WERI-Rb-1 (cell line): Measurements from ENCODE around the gene SCAF4.
"Not testable (repeated sequence)": the region's sequence is repeated elsewhere in the genome, so short reads cannot be mapped to it uniquely, and the experiment has no call there.

Experiments
- DNase-seq: peaks from one replicate; pipeline ENCODE4 v3.0.0-alpha.2; 2020
- H3K27ac ChIP-seq: fragments of 250-450 bp; sonication (Bioruptor Pico); 2 replicates; pipeline ENCODE4 v1.5.1; 2020; ENCODE audit warnings: mild to moderate bottlenecking, moderate library complexity
- H3K27me3 ChIP-seq: fragments of 250-450 bp; sonication (Bioruptor Pico); 2 replicates; pipeline ENCODE4 v1.5.1; 2021; ENCODE audit warnings: mild to moderate bottlenecking, low read depth, moderate library complexity; ENCODE audit not compliant: insufficient read depth, severe bottlenecking
- H3K36me3 ChIP-seq: fragments of 250-450 bp; sonication (Bioruptor Pico); 2 replicates; pipeline ENCODE4 v1.5.1; 2020; ENCODE audit warnings: mild to moderate bottlenecking, moderate library complexity
- H3K4me3 ChIP-seq: 2 replicates; pipeline ENCODE4 v1.5.1; 2011; ENCODE audit warnings: low read depth, mild to moderate bottlenecking, control low read depth, low read length
- H3K9me3 ChIP-seq: fragments of 250-450 bp; sonication (Bioruptor Pico); 2 replicates; pipeline ENCODE4 v1.5.1; 2021; ENCODE audit warnings: mild to moderate bottlenecking, moderate library complexity; ENCODE audit not compliant: severe bottlenecking
- TF ChIP-seq, protein P1 (sequence below): IDR thresholded peaks from 2 replicates; pipeline ENCODE4 v1.5.1; 2011; ENCODE audit warnings: low read depth, mild to moderate bottlenecking, control low read depth, inconsistent platforms, low read length

The SCAF4 gene

DNA sequence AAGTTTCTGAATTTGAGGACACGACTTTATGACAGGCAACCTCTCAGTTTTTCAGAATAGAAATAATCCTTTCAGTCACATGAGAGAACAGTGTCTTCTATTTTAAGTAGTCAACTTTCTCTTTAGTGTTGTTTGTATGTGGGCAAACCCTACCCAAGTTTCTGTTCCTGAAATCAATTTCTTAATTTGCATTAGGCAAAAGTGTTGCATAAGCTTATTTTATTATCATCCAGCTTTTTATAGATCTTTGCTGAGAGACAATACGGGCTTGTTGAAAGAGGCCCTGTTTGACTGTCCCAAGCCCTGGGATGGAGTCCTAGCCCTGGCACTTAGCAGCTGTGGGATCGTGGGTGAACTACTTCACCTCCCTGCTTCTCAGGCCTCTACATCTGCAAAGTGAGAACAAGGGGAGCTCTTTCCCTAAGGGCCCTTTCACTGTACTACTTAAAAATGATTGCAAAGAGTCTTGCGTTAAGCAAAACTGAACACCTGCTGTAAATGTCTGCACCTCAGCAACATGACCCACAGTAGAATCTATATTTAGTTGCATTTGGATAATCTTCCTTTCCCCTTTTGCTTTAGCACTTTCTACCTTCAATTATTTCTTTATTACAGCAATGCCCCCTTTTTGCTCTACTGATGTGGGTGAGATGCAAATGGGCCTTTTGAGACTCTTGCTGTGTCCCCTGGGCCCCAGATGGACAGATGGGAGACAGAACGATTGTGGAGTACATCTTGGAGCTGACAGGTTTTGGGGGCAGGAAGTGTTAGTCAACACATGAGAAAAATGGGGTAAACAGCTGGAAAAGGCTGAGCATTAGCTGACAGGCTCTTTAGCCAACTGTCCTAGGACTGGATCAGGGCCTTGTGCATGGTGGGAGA is 41.0 kb upstream of the SCAF4 start:
- Histone ChIP-seq H3K36me3 (no peaks in the 10 kb centered on the region), H3K27me3 (no peaks in the 10 kb centered on the region), H3K9me3 (no peaks in the 10 kb centered on the region), H3K27ac (no peak overlapping the region), H3K4me3 (no peak overlapping the region)
- TF ChIP-seq, protein P1, sequence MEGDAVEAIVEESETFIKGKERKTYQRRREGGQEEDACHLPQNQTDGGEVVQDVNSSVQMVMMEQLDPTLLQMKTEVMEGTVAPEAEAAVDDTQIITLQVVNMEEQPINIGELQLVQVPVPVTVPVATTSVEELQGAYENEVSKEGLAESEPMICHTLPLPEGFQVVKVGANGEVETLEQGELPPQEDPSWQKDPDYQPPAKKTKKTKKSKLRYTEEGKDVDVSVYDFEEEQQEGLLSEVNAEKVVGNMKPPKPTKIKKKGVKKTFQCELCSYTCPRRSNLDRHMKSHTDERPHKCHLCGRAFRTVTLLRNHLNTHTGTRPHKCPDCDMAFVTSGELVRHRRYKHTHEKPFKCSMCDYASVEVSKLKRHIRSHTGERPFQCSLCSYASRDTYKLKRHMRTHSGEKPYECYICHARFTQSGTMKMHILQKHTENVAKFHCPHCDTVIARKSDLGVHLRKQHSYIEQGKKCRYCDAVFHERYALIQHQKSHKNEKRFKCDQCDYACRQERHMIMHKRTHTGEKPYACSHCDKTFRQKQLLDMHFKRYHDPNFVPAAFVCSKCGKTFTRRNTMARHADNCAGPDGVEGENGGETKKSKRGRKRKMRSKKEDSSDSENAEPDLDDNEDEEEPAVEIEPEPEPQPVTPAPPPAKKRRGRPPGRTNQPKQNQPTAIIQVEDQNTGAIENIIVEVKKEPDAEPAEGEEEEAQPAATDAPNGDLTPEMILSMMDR = no peak
- DNase-seq = no peak

DNA sequence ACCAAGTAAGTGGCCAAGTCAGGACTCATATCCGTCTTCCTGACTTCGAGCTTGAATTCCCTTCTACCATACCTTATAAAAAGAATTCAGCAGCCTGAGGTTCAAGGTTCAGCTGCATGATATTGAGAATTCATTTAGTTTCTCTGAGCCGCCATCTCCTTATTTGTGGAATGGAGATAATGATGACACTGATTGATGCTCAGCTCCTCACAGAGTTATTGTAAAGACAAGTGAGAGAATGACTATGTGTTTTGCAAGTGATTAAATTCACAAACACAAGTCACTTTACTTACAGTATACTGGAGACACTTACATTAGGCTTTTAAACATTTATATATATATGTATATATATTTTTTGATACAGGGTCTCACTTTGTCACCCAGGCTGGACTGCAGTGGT is 39.8 kb upstream of the SCAF4 start:
- TF ChIP-seq, protein P1 = no peak
- Histone ChIP-seq H3K9me3 (no peaks in the 10 kb centered on the region), H3K27ac (no peak overlapping the region), H3K4me3 (no peak overlapping the region), H3K27me3 (no peaks in the 10 kb centered on the region), H3K36me3 (no peaks in the 10 kb centered on the region)
- DNase-seq = no peak

DNA sequence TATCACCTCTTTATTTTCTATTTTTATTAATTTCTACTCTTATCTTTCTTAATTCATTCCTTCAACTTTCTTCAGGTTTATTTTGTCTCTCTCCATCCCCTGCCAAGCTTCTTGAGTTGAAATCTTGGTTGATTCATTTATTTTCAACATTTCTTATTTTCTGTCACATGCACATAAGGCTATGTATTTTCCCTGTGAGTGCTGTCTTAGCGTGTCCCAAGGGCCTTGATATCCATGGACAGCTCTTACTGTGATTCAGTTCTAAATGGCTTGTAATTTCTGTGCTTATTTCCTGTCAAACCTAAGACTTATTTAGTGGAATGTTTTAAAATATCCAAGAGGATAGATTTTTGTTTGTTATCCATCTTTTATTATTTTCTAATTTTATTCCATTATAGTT is 36.8 kb upstream of the SCAF4 start:
- H3K27me3 ChIP-seq = no peaks in the 10 kb centered on the region
- no peak overlapping the region for H3K4me3 ChIP-seq
- TF ChIP-seq, protein P1 = no peak
- H3K9me3 ChIP-seq = peaks cover 4% of the 10 kb centered on the region
- no peaks in the 10 kb centered on the region for H3K36me3 ChIP-seq
- no peak for DNase-seq
- no peak overlapping the region for H3K27ac ChIP-seq

DNA sequence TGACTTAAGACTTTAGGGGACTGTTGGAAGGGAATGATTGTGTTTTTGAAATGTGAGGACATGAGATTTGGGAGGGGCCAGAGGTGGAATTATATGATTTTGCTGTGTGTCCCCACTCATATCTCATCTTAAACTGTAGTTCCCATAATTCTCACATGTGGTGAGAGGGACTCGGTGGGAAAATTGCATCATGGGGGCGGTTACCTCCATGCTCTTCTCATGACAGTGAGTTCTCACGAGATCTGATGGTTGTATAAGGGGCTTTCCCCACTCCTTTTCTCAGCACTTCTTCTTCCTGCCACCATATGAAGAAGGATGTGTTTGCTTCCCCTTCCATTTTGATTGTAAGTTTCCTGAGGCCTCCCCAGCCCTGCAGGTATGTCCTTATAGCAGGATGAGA is 35.0 kb upstream of the SCAF4 start:
- no peak overlapping the region for H3K27ac ChIP-seq

DNA sequence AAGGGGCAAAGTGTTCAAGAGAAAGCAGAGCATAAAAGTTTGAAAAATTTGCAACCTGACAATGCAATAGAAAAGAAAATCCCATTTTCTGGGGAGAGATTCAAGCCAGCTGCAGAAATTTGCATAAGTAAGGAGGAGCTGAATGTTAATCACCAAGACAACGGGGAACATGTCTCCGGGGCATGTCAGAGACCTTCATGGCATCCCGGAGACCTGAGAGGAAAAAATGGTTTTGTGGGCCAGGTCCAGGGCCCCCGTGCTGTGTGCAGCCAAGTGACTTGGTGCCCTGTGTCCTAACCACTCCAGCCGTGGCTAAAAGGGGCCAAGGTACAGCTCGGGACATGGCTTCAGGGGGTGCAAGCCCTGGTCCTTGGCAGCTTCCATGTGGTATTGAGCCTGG is 33.9 kb upstream of the SCAF4 start:
- DNase-seq, H3K27me3 ChIP-seq, H3K27ac ChIP-seq, H3K36me3 ChIP-seq, H3K9me3 ChIP-seq, H3K4me3 ChIP-seq: not testable (repeated sequence)

More for the DNA sequence above, 35.0 kb upstream of the SCAF4 start:
- Histone ChIP-seq H3K9me3 (peaks cover 7% of the 10 kb centered on the region), H3K36me3 (no peaks in the 10 kb centered on the region), H3K4me3 (no peak overlapping the region), H3K27me3 (no peaks in the 10 kb centered on the region)
- no peak for DNase-seq
- TF ChIP-seq, protein P1 = no peak

DNA sequence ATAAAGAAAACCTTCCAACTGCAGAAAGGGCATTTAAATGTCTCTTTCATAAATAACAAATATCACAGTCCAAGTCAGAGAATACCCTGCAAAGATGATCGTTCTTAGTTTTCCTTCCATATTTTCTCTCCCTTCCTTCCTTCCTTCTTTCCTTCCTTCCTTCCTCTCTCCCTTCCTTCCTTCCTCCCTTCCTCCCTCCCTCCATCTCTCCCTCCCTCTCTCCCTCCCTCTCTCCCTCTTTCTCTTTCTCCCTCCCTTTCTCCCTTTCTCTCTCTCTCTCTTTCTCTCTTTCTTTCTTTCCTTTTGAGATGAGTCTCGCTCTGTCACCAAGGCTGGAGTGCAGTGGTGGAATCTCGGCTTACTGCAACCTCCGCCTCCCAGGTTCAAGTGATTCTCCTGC is 29.0 kb upstream of the SCAF4 start:
- peaks cover 3% of the 10 kb centered on the region for H3K9me3 ChIP-seq
- TF ChIP-seq, protein P1 = no peak
- H3K36me3 ChIP-seq = no peaks in the 10 kb centered on the region
- no peak overlapping the region for H3K4me3 ChIP-seq
- H3K27me3 ChIP-seq = no peaks in the 10 kb centered on the region
- no peak for DNase-seq
- H3K27ac ChIP-seq = no peak overlapping the region
